Adrenal gland (tissue), 5 donors: ENCODE measurements around the gene ECT2.

Experiments
- POLR2A ChIP-seq, 2 donors: fragments of 450-650 bp; IDR thresholded peaks; one replicate each; pipeline ENCODE4 v1.6.1; 2017; ENCODE audit warnings: antibody characterized with exemption in 2 of 2, mild to moderate bottlenecking in 2 of 2, moderate library complexity in 1 of 2
- TF ChIP-seq, protein P1 (sequence below), 6 experiments: fragments of 450-650 bp in 4 of 6; fragments of 200-600 bp in 2 of 6; sonication (generic) in 1 of 6; IDR thresholded peaks; 1 replicate in 5 of 6; 2 replicates in 1 of 6; pipeline versions ENCODE4 v1.5.1 to v1.8.0; 2016 to 2021; ENCODE audit warnings: antibody characterized with exemption in 6 of 6, mild to moderate bottlenecking in 2 of 6, moderate library complexity in 1 of 6
- donor health status: DM: no; HTN: no; CAD: no.

DNA sequence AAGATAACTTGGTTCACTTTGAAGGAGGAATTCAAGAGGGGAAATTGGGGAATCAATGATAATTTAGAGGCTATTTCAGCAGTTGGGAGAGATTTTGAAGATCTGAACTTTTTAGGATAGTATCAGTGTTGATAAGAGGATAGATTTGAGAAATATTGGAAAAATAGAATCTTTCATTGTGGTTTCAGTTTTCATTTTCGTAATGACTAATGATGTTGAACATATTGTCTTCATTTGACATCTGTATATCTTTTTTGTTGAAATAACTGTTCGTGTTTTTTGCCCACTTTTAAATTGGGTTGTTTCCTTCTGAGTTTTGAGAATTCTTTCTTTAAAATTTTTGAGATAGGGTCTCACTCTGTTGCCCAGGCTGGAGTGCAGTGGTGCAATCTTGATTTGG, 21.1 kb downstream of the ECT2 start:
- TF ChIP-seq, protein P1, sequence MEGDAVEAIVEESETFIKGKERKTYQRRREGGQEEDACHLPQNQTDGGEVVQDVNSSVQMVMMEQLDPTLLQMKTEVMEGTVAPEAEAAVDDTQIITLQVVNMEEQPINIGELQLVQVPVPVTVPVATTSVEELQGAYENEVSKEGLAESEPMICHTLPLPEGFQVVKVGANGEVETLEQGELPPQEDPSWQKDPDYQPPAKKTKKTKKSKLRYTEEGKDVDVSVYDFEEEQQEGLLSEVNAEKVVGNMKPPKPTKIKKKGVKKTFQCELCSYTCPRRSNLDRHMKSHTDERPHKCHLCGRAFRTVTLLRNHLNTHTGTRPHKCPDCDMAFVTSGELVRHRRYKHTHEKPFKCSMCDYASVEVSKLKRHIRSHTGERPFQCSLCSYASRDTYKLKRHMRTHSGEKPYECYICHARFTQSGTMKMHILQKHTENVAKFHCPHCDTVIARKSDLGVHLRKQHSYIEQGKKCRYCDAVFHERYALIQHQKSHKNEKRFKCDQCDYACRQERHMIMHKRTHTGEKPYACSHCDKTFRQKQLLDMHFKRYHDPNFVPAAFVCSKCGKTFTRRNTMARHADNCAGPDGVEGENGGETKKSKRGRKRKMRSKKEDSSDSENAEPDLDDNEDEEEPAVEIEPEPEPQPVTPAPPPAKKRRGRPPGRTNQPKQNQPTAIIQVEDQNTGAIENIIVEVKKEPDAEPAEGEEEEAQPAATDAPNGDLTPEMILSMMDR (IDR thresholded peaks at IDR 0.05): no peak
- TF ChIP-seq POLR2A (IDR thresholded peaks at IDR 0.05): no peak
